Right atrium auricular region (tissue), 2 donors: ENCODE data around the gene WDR18. TPM values are rescaled to one million over a fixed set of nuclear protein-coding genes. Genes with fewer than 3 reads are reported as not detected.
"Not testable (repeated sequence)": the region's sequence is repeated elsewhere in the genome, so short reads cannot be mapped to it uniquely, and the experiment has no call there.

ENCODE experiments used
- DNase-seq: peaks from one replicate; pipeline ENCODE4 v3.0.0-alpha.2; 2019; ENCODE audit warnings: low spot score
- H3K27ac ChIP-seq, 2 donors: fragments of 200-600 bp; sonication (generic); 1 replicate in 1 of 2; 2 replicates in 1 of 2; pipeline ENCODE4 v1.5.1; 2016 to 2019
- H3K27me3 ChIP-seq, 2 donors: fragments of 200-600 bp; sonication (generic); one replicate each; pipeline versions ENCODE4 v1.5.1 to v1.6.0; 2017 to 2019
- H3K36me3 ChIP-seq: fragments of 200-600 bp; sonication (generic); one replicate; pipeline ENCODE4 v1.5.1; 2016
- H3K4me1 ChIP-seq, 2 donors: fragments of 200-600 bp; sonication (generic); one replicate each; pipeline versions ENCODE4 v1.5.1 to v1.6.0; 2017 to 2019
- H3K4me3 ChIP-seq, 2 donors: fragments of 200-600 bp; sonication (generic); 1 replicate in 1 of 2; 2 replicates in 1 of 2; pipeline ENCODE4 v1.5.1; 2017 to 2019; ENCODE audit warnings: mild to moderate bottlenecking in 1 of 2, moderate library complexity in 1 of 2
- H3K9me3 ChIP-seq, 2 donors: fragments of 200-600 bp; sonication (generic); one replicate each; pipeline ENCODE4 v1.5.1; 2019
- total RNA-seq, 2 donors: library from RNA; depleted of rRNA; stranded (reverse); fragments of >200 nt; gene quantifications; one replicate each; pipeline ENCODE4 v1.1.0, GENCODE V29; 2016
- TF ChIP-seq, protein P1 (sequence below), 2 donors: fragments of 200-600 bp; sonication (generic); IDR thresholded peaks; one replicate each; pipeline ENCODE4 v1.5.1; 2019; ENCODE audit warnings: antibody characterized with exemption in 2 of 2

The WDR18 gene
- total RNA-seq, 2 donors from 2014 or later = 13.3 to 24.9 TPM

DNA sequence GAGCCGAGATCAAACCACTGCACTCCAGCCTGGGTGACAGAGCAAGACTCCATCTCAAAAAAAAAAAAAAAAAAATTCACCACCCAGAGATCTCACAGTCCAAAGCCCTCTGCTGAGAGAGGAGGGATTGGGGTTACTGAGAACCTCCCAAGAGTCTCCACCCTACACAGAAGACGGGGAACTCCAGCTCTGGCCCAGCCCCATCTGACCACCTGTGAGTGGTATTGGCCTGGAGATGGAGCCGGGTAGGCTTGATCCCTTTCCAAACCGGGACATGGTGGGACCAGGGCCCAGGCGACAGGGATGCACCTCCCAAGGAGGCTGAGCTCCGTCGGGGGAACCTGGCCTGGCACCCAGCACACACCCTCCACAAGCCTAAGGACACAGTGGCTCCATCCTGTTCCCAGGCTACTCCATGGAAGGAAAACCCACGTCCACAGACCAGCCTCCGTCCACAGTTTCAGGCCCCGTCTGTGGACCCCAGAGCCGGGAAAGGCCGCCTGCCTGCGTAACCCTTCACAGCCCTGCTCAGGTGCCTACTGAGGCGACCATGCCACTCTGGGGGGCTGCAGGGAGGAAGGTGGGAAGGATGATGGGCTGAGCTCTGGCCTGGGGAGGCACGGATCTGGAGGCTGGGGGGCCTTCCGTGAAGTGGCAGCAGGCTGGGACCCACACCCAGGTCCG is 34.9 kb downstream of the WDR18 start:
- no peak for DNase-seq
- H3K4me1 ChIP-seq = peaks cover 0 to 76% of the 10 kb centered on the region in 2 donors
- peak overlapping the region; percentile 83 to 92 for H3K4me3 ChIP-seq
- peak overlapping the region; percentile 89 to 94 for H3K27ac ChIP-seq
- no peaks in the 10 kb centered on the region for H3K9me3 ChIP-seq
- no peaks in the 10 kb centered on the region for H3K27me3 ChIP-seq
- H3K36me3 ChIP-seq = peaks cover 8% of the 10 kb centered on the region
- TF ChIP-seq, protein P1, sequence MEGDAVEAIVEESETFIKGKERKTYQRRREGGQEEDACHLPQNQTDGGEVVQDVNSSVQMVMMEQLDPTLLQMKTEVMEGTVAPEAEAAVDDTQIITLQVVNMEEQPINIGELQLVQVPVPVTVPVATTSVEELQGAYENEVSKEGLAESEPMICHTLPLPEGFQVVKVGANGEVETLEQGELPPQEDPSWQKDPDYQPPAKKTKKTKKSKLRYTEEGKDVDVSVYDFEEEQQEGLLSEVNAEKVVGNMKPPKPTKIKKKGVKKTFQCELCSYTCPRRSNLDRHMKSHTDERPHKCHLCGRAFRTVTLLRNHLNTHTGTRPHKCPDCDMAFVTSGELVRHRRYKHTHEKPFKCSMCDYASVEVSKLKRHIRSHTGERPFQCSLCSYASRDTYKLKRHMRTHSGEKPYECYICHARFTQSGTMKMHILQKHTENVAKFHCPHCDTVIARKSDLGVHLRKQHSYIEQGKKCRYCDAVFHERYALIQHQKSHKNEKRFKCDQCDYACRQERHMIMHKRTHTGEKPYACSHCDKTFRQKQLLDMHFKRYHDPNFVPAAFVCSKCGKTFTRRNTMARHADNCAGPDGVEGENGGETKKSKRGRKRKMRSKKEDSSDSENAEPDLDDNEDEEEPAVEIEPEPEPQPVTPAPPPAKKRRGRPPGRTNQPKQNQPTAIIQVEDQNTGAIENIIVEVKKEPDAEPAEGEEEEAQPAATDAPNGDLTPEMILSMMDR (IDR thresholded peaks at IDR 0.05) = no peak

DNA sequence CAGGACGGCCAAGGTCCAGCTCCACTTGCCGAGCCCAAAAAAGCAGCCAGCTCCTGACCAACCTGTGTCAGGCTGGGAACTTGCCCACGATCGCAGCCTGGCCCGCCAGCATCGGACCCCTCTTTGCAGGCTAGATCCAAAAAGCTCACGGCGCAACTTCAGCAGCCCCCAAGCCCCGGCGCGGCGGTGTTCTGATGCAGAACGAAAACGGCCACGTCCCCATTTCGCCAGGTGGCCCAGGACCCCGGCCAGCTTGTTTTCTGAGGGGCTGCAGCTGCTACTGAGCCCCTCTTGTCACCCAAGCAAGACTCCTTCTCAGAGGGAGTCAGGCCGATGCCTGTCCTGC is 35.4 kb downstream of the WDR18 start:
- peaks cover 0 to 76% of the 10 kb centered on the region in 2 donors for H3K4me1 ChIP-seq
- H3K27ac ChIP-seq = peak overlapping the region; percentile 89 to 94

DNA sequence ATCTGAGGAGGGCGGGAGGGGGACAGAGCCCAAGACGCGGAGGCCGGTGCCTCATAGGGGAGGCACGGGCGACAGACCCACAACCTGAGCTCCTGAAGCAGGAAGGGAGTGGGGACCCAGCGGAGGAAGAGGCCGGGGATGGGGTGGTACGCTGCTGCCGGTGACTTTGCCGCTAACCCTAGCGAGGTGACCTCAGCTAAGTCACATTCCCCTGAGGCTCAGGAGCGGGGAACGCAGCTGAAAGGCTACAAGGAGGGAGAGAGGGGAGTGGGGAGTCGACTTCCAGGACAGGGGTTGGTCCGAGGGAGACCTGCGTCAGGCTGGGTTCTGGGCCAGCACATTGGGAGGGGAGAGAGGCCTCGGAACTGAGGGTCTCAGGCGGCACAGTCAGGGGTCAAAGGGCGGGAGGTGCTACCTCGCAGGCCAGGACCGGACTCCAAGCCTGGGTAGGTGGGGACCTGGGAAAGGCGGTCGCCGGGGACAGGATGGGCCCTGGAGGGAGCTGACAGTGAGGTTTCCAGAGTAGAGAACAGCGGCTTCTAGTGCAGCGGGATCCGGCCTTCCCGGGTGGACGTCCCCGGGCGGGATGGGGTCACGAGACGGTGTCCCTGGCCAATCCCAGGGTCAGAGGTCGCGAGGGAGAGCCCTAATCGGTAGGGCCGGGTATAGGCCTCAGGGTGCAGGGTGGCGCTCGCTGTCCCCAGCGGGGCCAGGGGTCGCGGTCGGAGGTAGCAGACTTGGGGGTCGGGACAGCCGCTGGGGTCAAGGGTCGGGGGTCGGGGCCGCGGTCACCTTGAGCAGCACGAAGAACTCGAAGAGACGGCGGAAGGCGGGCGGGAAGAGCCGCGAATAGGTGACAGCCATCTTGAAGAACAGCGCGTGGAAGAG is 36.1 kb downstream of the WDR18 start:
- Histone ChIP-seq H3K36me3 (no peaks in the 10 kb centered on the region), H3K4me1 (peaks cover 0 to 71% of the 10 kb centered on the region in 2 donors), H3K27ac (peak overlapping the region; percentile 89 to 94), H3K27me3 (no peaks in the 10 kb centered on the region), H3K9me3 (no peaks in the 10 kb centered on the region), H3K4me3 (peak overlapping the region; percentile 83 to 92)
- TF ChIP-seq, protein P1 (IDR thresholded peaks at IDR 0.05) = no peak
- DNase-seq = no peak

More for the DNA sequence above, 35.4 kb downstream of the WDR18 start:
- Histone ChIP-seq H3K4me3 (peak overlapping the region; percentile 83 to 92), H3K9me3 (no peaks in the 10 kb centered on the region), H3K36me3 (peaks cover 5% of the 10 kb centered on the region), H3K27me3 (no peaks in the 10 kb centered on the region)
- no peak for DNase-seq
- TF ChIP-seq, protein P1 (IDR thresholded peaks at IDR 0.05) = no peak

DNA sequence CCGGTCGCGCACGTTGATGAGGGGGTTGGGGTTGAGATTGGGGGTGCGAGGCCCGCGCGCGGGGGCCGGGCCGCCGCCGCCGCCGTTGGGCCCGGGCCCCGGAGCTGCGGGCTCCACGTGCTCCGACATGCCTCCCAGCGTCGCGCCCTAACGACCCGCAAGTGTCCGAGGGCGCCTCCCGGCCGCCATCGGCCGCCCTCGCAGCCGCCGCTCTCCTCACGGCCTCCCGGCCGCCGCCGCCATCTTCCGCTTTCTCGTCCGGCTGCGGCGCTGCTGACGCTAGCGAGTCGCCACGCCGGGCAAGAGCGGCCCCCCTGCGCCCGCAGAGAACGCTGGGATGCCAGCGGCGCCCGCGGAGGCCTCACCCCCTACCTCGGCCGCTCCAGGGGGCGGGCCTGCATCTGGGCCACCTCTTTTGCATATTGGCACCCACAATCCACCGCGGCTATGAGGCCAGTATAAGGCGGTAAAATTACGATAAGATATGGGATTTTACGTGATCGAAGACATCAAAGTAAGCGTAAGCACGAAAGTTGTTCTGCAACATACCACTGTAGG is 36.8 kb downstream of the WDR18 start, which contains the start of gene TMEM259:
Gene TMEM259, minus strand, starts transcription at position 256 of the 558 bp plus-strand sequence. Its CDS starts 127 bp downstream, at position 129.
- Histone ChIP-seq H3K27me3 (no peaks in the 10 kb centered on the region), H3K4me1 (peaks cover 0 to 67% of the 10 kb centered on the region in 2 donors)

DNA sequence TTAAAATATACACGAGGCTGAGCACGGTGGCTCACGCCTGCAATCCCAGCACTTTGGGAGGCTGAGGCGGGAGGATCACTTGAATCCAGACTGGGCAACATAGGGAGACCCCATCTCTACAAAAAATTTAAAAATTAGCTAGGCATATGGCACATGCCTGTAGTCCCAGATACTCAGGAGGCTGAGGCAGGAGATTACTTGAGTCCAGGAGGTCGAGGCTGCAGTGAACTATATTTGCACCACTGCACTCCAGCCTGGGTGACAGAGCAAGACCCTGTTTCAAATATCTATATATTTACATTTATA is 39.7 kb downstream of the WDR18 start:
- H3K9me3 ChIP-seq, DNase-seq, H3K27ac ChIP-seq, H3K27me3 ChIP-seq, H3K36me3 ChIP-seq, H3K4me3 ChIP-seq: not testable (repeated sequence)
- peaks cover 0 to 57% of the 10 kb centered on the region in 2 donors for H3K4me1 ChIP-seq

More for the DNA sequence above, 36.8 kb downstream of the WDR18 start, which contains the start of gene TMEM259:
- DNase-seq = peak; percentile 97
- H3K27ac ChIP-seq = peak within 1 kb of the TSS; percentile 89 to 94
- TF ChIP-seq, protein P1 (IDR thresholded peaks at IDR 0.05) = peak in 1 of 2 donors; percentile 16
- no peaks in the 10 kb centered on the region for H3K9me3 ChIP-seq
- H3K4me3 ChIP-seq = peak within 1 kb of the TSS; percentile 83 to 92
- H3K36me3 ChIP-seq = no peaks in the 10 kb centered on the region

DNA sequence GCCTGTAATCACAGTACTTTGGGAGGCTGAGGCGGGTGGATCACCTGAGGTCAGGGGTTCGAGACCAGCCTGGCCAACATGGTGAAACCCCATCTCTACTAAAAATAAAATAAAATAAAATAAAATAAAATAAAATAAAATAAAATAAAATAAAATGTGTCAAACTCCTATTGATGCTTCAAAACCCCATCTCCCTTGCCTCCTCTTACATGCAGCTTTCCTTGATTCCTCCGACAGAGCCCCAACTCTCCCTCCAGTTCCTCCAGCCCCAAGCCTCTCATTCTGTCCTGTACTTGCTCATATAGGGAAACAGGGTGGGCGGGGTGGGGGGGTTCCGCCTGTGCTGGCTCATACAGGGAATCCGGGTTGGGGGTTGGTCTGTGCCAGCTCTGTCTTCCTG is 40.9 kb downstream of the WDR18 start:
- not testable (repeated sequence) for H3K4me3 ChIP-seq, H3K27me3 ChIP-seq, H3K36me3 ChIP-seq, H3K9me3 ChIP-seq, DNase-seq, H3K27ac ChIP-seq
- H3K4me1 ChIP-seq = peaks cover 0 to 56% of the 10 kb centered on the region in 2 donors
